NB4 (cell line): ENCODE measurements around the gene OR2AG2.

ENCODE experiments used
- CTCF ChIP-seq: IDR thresholded peaks from one replicate; pipeline ENCODE4 v1.5.1; 2012; ENCODE audit warnings: low read depth, low read length
- POLR2A ChIP-seq: IDR thresholded peaks from 2 replicates; pipeline ENCODE4 v1.6.1; 2011; ENCODE audit warnings: mild to moderate bottlenecking; ENCODE audit not compliant: insufficient read length; ENCODE audit errors: extremely low read depth

- TF ChIP-seq CTCF (peak; percentile 64), POLR2A (no peak)
Measured at GRCh38 chr11:6757373-6757967, 14.3 kb downstream of the OR2AG2 start.
